ENCODE data around the gene FAM20C. TPM values are rescaled to one million over a fixed set of nuclear protein-coding genes. Genes with fewer than 3 reads are reported as not detected.
A peak's percentile ranks its signal among the peaks of the same experiment; 100 is the strongest.

Gene FAM20C
- total RNA-seq, 1 experiment from 2014 or later = 48.9 TPM

DNA sequence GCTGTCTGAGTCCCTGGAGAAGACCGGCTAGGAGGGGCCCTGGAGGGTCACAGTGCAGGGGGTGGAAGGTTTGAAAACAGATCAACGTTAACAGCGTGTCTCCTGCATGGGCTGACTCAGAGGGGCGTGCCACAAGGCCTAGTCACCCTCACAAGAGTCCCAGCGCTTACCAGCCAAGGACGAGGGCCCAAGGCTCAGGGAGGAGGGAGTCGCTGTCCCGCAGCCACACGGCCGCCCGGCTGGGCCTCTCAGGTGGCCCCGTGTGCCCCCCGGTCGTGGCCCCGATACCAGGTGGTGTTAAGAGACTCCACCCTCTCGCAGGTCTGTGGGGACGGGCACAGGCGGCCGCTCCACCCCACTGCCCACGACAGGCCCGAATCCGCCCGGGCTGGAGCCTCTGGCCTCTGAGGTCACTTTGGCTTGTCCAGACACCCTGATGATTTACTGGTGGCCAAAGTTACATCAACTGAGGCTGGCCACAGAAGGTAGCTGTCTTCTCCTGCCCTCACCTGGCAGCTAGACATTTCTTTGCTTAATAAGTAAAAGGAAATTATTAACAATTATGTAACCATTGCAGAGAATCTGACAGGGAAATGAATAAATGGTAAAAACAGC, 34.0 kb downstream of the FAM20C start:
- DNase-seq (ENCODE audit: low read depth) = peak; percentile 94

DNA sequence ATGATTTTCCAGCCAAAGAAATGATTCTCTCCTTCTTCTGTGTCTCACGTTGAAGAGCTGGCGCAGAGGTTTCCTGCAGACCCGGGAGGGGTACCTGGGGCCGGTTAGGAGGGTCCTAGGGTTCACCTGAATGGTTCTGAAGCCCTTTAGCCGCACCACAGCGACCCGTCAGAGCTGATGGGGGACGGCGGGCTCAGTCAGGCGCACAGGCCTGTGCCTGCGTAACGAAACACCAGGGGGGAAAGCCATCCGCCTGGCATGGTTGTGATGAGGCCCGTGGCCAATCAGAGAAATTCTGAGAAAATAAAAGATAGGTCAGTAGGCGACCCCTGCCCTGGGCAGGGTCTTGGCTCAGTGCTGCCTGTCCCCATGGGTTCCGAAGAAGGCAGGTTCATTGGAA, 35.6 kb downstream of the FAM20C start:
- no peak for DNase-seq (ENCODE audit: low read depth)

DNA sequence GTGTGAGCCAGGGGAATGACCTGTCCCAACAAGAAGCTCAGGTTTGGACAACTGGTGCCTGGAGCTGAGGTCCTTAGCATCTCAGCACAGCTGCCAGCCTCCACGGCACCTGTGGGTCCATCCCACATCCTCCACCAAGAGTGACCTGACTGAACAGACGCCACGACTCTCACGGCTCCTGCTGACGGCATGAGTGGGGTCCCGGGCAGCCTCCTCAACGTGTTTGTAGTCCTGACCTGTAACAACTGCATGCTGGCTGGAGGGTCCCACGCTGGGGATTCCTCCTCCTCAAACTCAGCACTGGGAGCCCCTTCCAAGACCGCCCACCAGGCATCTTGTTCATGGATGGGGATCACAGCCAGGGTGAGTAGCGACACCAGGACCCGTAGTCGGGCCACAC, 36.2 kb downstream of the FAM20C start:
- DNase-seq (ENCODE audit: low read depth) = no peak

DNA sequence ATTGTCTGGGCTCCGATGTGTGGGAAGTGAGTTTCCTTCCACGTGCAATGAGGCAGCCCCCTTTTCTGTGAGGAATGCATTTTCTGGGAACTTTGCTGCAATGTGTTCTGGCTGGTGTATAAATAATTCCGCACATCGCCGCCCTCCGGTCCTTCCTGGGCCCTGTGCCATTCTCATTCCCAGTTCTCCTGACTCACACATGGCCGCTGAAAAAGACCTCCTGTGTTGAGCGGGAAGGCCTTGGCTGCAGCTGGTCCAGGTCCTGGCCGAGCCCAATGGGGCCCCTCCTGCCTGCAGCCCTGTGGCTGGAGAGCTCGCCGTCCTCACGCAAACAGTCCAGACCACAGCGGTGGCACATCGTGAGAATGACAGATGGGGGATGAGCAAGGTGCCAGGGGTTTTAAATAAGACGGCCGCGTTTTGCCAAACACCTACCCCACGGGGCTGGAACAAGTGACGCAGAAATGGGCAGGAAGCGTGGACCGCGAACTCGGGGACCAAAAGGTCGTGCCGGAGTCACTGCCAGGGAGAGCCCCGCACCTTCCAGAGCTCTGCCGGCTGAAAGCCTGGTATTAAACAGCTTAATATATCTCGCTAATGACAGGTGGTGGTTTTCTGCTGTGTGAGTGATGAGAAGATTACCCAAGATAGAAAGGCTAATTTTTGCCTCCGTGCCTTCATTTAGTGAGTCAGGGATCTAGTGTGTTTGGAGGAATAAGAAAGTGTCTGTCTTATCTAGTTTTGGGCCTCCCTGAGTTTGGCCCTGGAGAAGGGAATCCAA, 37.0 kb downstream of the FAM20C start:
- DNase-seq (ENCODE audit: low read depth) = peak; percentile 92

DNA sequence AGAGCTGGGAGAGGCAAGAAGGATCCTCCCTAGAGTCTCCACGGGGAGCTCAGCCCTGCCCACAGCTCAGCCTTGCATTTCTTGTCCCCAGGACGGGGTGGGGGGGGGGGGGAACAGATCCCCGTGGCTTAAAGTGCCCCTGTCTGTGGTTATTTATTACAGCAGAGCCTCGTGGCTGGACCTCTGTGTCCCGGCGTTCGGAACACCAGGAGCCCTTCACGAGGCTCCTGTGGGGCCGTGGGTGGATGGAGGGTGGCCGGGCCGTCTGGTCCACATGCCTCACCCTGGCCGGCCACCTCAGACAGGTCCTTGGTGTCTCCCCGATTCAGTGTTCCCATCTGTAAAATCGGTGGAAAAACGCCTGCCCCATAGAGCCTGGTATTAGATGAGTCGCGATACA, 37.9 kb downstream of the FAM20C start:
- DNase-seq (ENCODE audit: low read depth) = no peak

DNA sequence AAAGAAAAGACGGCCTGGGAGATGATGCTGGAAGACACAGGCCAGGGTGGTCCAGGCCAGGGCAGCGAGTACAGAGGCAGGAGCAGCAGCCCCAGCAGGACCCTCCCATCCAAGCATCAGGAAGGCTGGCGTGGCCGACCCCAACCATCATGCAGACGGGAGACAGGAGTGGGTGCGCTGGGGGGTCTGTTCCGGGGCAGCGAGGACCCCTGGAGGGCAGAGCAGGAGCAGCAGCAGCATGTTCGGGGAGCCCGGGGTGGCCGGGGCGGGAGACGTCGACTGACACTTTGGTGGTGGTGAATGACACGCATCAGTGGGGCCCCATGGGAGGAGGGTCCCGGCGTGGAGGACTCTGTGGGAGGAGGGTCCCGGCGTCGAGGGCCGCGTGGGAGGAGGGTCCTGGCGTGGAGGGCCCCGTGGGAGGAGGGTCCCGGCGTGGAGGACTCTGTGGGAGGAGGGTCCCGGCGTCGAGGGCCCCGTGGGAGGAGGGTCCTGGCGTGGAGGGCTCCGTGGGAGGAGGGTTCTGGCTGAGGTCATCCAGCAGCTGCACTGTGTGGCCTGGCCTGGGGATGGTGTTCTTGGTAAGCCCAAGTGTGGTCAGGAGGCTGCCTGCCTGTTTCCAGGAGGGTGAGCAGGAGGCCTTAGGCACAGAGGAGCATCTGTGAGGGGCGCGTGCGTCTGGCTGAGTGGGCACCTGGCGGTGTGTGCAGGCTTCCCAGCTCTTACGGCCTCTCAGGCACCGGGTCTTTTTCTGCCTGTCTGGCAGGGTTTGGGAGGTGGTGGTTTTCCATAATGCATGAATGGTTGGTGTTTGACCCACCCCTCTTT, 38.9 kb downstream of the FAM20C start:
- no peak for DNase-seq (ENCODE audit: low read depth)

DNA sequence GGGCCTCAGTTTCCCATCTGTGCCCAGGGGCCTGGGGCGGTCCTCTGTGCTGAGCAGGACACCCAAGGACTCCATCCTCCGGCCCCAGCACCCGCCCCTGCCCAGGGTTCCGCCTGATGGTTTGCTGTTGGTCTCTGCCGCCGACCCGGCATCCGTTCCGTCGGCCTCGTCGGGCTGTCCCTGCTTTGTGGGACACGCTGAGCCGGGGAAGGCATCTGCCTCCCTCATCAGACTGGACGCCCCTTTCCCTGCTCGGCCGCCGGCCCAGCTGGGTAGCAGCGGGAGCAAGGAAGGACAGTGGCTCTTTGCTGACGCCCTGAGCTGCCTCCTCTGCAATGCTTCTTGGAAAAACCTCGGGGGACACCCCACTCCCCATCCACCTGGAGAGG, 39.5 kb downstream of the FAM20C start:
- DNase-seq (ENCODE audit: low read depth) = no peak

DNA sequence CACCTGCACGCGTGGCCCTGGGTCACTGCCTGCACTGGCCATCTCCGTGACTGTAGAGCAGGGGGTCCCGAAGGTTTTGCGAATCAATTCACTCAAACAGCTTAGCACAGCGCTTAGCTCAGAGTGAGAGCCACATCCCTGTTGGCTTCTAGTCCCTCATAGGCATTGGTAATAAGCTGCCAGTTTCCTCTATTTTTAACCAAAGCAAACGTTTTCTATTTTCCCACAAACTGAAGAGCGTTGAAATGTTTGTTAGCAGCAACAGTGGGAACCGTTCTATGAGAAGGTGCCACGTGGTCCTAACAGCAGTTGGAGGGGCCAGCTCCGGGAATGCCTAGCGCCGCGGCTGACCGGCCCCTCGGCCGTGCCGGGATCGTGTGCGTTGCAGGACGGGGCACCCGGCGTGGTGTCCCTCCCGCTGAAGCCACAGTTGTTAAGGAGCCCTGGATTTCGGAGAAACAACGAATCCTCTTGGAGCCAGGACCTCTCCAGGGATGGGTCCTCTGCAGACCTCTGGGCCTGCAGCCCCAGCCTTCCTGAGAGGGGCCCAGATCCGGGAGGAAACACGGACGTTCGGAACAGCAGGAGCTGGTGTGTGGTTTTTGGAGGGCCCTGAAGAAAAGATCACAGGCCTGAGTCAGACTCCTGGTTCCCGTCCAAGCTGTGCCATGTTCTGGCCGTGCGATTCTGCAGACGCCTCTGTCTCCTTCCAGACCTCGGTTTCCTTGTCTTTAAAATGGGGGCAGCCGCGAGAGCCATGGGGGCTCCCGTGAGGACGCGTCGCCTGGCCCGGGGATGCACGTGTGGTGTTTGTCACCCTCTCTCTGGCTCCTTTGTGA, 40.3 kb downstream of the FAM20C start:
- peak; percentile 86 for DNase-seq (ENCODE audit: low read depth)

DNA sequence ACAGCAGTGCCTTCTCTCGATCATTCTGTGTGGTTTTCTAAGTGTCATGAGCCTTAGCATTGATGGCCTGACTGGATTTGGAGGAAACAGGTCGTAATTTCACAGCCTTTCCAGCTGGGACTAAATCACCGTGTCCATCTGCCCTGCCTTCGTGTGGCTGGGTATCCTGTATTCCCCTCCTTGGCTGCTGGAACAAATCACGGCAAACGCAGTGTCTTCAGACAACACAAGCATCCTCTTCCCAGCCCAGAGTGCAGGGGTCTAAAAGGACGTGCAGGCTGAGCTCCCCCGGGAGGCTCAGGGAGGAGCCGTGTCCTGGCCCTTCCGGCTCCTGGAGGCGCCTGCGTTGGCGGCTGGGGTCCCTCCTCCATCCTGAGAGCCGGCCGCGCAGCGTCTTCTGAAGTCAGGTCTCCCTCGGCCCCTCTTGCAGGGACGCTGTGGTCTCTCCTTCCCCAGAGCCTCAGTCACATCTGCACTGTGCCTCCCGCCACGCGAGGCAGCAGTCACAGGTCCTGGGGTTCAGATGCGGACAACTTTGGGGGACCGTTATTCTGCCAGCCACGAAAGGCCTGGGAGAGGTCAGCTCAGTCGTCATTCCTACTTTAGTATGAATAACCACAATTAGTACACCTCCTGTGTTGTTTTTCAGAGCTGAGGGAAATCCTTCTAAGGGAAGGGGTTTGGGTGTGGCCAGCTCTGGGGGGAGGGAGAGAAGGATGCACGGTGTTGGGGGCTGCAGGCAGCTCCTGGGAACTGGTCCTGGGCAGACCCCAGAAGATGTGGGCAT, 41.1 kb downstream of the FAM20C start:
- no peak for DNase-seq (ENCODE audit: low read depth)

DNA sequence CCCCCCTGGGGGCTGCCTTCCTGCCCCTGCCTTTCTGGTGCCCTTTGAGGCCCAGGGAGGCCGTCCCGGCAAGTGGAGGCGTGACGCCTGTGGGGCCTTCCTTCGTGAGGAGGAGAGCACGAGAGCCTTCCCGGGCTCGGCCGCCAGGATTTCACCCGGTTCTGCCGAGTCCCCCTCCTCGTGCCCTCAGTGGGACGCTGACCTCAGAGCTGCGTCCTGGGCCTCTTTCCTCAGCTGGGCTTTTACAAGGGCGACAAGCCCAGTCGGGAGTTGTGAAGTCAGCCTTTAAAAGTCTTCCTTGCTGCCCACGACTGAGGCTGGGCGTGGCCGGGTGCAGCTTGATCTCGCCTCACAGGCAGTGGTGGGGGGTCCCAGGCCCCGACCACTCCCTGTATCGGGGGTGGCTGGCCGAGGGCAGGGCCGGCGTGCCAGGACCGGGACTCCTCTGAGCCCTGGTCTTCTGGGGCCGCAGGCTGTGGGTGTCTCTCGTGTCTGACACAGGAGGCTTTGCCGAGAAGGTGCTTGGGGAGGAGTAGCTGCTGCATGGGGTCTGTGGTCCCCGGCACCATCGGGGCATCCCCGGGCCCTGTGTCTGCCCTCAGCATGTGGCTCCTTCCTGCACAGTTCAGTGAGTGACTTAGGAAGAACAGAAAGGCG, 41.8 kb downstream of the FAM20C start:
- no peak for DNase-seq (ENCODE audit: low read depth)

DNA sequence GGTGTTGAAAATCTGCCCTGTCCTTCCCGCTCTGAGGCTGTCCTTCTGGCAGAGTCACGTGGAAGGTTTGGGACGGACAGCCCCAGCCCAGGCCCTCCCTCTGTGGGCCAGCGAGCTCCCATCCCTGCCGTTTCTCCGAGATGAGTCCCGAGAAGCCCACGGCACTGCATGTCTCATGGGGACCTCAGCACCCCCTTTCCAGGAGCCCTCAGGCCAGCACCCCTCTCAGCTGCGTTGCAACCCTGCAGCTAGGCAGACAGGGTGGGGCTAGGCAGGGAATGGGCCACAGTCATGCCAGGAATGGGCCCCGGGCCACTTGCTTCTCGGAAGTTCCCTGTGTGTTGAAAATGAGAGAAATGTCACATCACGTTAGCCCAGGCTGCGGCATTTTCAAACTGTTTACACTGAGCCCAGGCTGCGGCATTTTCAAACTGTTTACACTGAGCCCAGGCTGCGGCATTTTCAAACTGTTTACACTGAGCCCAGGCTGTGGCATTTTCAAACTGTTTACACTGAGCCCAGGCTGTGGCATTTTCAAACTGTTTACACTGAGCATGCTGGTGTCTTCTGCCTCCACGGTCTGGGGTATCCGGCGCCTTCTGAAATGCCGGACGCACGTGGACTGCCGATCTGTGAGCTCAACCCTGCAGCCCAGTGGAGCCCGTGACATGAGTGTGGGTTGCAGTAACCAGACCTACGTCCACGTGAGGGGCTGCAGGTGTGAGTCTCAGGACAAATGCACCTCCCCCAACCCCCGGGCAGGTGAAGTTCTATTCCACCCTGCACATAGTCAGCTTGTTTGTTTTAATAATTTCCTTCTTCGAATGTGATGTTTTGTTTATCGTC, 42.6 kb downstream of the FAM20C start:
- no peak for DNase-seq (ENCODE audit: low read depth)

DNA sequence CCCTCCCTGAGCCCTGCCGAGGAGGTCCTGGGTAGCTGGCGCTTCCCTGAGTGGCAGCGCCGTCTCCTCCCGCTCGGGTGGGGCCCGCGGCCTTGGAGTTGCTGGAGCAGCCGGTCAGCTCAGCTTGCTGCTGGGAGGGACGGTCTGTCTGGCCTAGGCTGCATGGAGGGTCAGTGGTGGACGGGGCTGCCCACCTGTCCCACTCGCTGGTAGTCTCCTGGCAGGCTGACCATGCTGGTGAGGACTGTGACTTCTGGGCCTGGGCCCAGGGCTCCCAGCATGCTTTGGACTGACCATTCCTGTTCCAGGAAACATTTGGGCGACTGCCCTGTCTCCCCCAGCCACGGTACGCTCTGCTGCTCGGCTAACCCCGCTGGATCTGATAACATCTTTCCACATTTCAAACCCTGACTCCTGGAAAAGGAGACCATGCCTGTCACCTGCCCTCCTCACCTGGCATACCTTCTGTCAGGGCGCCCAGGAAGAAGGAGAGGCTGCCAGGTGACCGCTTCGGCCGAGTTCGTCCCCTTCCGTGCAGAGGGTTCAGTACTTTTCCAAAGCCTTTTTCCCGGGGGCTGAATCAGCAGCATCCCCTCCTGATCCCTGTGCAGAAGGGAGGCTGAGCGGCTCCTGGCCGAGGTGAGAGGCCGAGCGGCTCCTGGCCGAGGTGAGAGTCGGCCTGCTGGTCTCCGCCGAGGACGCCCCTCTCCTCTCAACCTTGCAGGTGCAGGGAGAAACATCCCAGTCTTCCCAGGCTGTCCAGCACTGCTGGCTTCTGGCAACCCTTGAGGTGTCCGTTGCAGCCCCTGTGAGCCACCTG, 43.4 kb downstream of the FAM20C start:
- DNase-seq (ENCODE audit: low read depth) = no peak

DNA sequence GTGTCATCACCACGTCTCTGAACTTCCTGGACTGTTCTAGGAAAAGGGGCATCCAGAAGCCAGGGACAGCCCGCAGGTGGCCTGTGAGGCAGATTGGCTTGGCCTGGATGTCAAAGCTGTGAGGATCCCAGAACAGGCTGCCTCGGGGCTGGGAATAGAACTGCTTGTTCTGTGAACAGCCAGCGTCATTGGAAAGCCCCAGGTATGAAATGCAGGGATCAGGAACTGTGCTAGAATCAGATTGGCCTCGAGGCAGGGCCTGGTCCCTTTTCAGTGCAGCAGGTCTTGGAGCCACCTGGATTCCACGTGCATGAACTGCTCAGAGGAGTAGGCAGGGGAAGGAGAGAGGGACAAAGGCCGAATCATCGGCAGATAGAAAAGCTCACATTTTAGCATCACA, 44.6 kb downstream of the FAM20C start:
- DNase-seq (ENCODE audit: low read depth) = no peak

DNA sequence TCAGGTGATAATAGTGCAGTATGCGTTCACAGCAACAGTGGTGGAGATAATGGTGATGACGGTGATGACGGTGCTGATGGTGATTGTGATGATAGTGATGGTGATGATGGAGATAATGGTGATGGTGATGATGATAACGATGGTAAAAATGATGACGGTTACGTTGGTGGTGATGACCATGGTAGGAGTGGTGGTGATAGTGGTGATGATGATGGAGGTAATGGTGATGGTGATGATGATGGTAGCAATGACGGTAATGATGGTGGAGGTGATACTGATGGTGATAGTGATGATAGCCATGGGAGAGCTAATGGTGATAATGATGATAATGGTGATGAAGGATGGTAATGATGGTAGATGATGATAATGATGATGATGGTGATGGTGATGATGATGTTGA, 45.0 kb downstream of the FAM20C start:
- DNase-seq (ENCODE audit: low read depth) = no peak

DNA sequence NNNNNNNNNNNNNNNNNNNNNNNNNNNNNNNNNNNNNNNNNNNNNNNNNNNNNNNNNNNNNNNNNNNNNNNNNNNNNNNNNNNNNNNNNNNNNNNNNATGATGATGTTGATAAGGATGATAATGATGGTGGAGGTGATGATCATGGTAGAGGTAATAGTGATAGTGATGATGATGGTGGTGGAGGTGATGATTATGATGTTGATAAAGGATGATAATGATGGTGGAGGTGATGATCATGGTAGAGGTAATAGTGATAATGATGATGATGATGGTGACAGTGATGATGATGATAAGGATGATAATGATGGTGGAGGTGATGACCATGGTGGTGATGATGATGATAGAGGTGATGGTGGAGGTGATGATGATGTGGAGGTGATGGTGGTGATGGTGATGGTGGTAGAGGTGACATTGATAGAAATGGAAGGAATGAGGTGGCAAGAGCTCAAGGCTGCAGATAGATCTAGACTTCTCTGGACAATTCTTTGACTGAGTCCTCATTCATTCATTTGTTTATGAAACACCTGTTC, 47.8 kb downstream of the FAM20C start:
- no peak for DNase-seq (ENCODE audit: low read depth)

DNA sequence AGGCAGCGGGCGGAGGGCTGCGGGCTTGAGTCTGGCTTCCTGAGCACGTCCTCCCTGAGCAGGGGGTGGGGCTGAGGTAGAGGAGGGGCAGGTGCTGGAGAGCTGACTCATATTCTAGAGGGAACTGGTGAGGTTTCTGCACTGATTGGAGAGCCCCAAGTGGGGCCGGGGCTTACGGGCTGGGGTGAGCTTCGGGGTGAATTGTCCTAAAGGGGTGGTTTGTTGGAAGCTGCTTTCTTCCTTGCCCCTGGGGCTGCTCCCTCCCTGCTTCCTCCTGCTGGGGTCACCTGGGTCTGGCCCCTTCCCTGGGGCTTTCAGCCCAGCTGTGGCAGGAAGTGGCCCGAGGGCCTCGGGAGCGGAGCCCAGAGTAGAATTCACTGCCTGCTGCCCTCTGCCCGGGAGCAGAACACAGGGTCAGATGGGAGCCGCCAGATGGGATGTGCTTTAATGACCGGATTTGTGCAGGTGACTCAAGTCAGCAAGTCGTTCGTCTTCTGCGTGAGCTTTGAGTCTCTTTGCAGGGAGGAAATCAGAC, 48.6 kb downstream of the FAM20C start:
- DNase-seq (ENCODE audit: low read depth) = no peak

DNA sequence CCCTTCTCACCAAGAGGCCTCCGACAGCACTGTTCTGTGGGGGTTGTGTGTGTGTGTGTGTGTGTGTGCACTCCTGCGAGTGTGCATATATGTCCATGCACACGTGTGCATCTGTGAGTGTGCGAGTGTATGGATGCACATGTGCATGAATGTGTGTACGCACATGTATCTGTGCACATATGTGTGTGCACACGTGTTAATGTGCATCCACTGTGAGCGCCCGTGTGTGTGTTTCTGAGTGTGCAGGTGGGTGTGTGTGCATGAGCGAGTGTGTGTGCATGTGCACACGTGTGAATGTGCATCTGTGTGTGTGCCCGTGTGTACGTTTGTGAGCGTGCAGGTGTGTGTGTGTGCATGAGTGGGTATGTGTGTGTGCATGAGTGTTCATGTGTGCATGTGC, 49.1 kb downstream of the FAM20C start:
- no peak for DNase-seq (ENCODE audit: low read depth)
